OCI-LY1 (cell line): ENCODE measurements around the gene CELSR3.
A peak's percentile ranks its signal among the peaks of the same experiment; 100 is the strongest.

Experiments used
- H2AFZ ChIP-seq: fragments of 200-600 bp; sonication (generic), shearing (Covaris generic); 2 replicates; pipeline ENCODE4 v1.6.0; 2014; ENCODE audit warnings: antibody characterized with exemption, mild to moderate bottlenecking, low read length
- H3F3A ChIP-seq: fragments of 200-600 bp; sonication (generic), shearing (Covaris generic); 2 replicates; pipeline ENCODE4 v1.6.0; 2014; ENCODE audit warnings: mild to moderate bottlenecking, antibody characterized with exemption, low read length, moderate library complexity; ENCODE audit not compliant: insufficient read depth
- H3K27ac ChIP-seq: fragments of 200-600 bp; sonication (generic); 2 replicates; pipeline ENCODE4 v1.5.1; 2014; ENCODE audit warnings: low read length, mixed run types, mild to moderate bottlenecking, low read depth; ENCODE audit not compliant: poor library complexity, severe bottlenecking
- H3K27me3 ChIP-seq: fragments of 200-600 bp; sonication (generic); 2 replicates; pipeline ENCODE4 v1.6.0; 2014; ENCODE audit warnings: antibody characterized with exemption, mild to moderate bottlenecking, low read length, moderate library complexity; ENCODE audit not compliant: insufficient read depth
- H3K36me3 ChIP-seq: fragments of 200-600 bp; sonication (generic); 2 replicates; pipeline ENCODE4 v1.6.1; 2014; ENCODE audit warnings: mild to moderate bottlenecking, antibody characterized with exemption, low read length, moderate library complexity, mixed read lengths; ENCODE audit not compliant: insufficient read depth
- H3K4me1 ChIP-seq: fragments of 200-600 bp; sonication (generic); 2 replicates; pipeline ENCODE4 v1.5.1; 2014; ENCODE audit warnings: mild to moderate bottlenecking, low read length, moderate library complexity; ENCODE audit not compliant: insufficient read depth, severe bottlenecking
- H3K4me2 ChIP-seq: fragments of 200-600 bp; sonication (generic), shearing (Covaris generic); 2 replicates; pipeline ENCODE4 v1.6.1; 2014; ENCODE audit warnings: low read length
- H3K4me3 ChIP-seq: fragments of 200-600 bp; sonication (generic); 2 replicates; pipeline ENCODE4 v1.5.1; 2014; ENCODE audit warnings: low read length, low read depth, mild to moderate bottlenecking, mixed read lengths; ENCODE audit not compliant: poor library complexity, severe bottlenecking
- H3K79me2 ChIP-seq: fragments of 200-600 bp; shearing (Covaris generic); 2 replicates; pipeline ENCODE4 v1.6.1; 2016; ENCODE audit warnings: mixed run types, low read length, mixed read lengths; ENCODE audit not compliant: insufficient read depth
- H3K9ac ChIP-seq: fragments of 200-600 bp; sonication (generic), shearing (Covaris generic); 2 replicates; pipeline ENCODE4 v1.6.1; 2014; ENCODE audit warnings: mild to moderate bottlenecking, low read length, mixed read lengths
- H3K9me2 ChIP-seq: fragments of 200-600 bp; sonication (generic), shearing (Covaris generic); 2 replicates; pipeline ENCODE4 v1.6.1; 2014; ENCODE audit warnings: low read depth, mild to moderate bottlenecking, low read length, mixed read lengths
- H3K9me3 ChIP-seq: fragments of 200-600 bp; shearing (Covaris generic); 2 replicates; pipeline ENCODE4 v1.6.1; 2014; ENCODE audit warnings: low read length, mixed read lengths
- H4K20me1 ChIP-seq: fragments of 200-600 bp; sonication (generic), shearing (Covaris generic); 2 replicates; pipeline ENCODE4 v1.6.0; 2016; ENCODE audit warnings: mild to moderate bottlenecking, low read length; ENCODE audit not compliant: insufficient read depth
- CTCF ChIP-seq: fragments of 200-600 bp; sonication (generic), shearing (Covaris generic); IDR thresholded peaks from 2 replicates; pipeline ENCODE4 v1.5.1; 2017; ENCODE audit warnings: mild to moderate bottlenecking, antibody characterized with exemption, low read length, moderate library complexity, mixed read lengths
- EZH2 ChIP-seq: fragments of 200-600 bp; sonication (generic), shearing (Covaris generic); IDR thresholded peaks from 2 replicates; pipeline ENCODE4 v1.8.0; 2017; ENCODE audit warnings: borderline replicate concordance, mixed run types, mild to moderate bottlenecking, antibody characterized with exemption, low read length, moderate library complexity, mixed read lengths

Gene CELSR3

GRCh38 chr3:48641396-48641795 is 21.3 kb downstream of the CELSR3 start:
- no peak overlapping the region for H3K4me3 ChIP-seq
- TF ChIP-seq CTCF (no peak), EZH2 (no peak)
- H4K20me1 ChIP-seq = no peaks in the 10 kb centered on the region
- H2AFZ ChIP-seq = no peak overlapping the region
- no peak overlapping the region for H3K4me2 ChIP-seq
- no peaks in the 10 kb centered on the region for H3K9me2 ChIP-seq
- no peaks in the 10 kb centered on the region for H3F3A ChIP-seq
- H3K4me1 ChIP-seq = peaks cover 10% of the 10 kb centered on the region
- no peak overlapping the region for H3K27ac ChIP-seq
- no peaks in the 10 kb centered on the region; the same call in 1 of the 2 replicates for H3K36me3 ChIP-seq
- H3K9ac ChIP-seq = no peak overlapping the region
- no peaks in the 10 kb centered on the region for H3K27me3 ChIP-seq
- H3K9me3 ChIP-seq = no peaks in the 10 kb centered on the region
- H3K79me2 ChIP-seq = no peaks in the 10 kb centered on the region

GRCh38 chr3:48639944-48640606 is 22.6 kb downstream of the CELSR3 start:
- no peak for TF ChIP-seq CTCF
- no peak for TF ChIP-seq EZH2
- H3K4me1 ChIP-seq = peaks cover 16% of the 10 kb centered on the region
- no peaks in the 10 kb centered on the region for H3K9me3 ChIP-seq
- no peaks in the 10 kb centered on the region for H3K9me2 ChIP-seq
- no peak overlapping the region for H3K27ac ChIP-seq
- no peaks in the 10 kb centered on the region for H4K20me1 ChIP-seq
- no peaks in the 10 kb centered on the region; the same call in 1 of the 2 replicates for H3K36me3 ChIP-seq
- no peaks in the 10 kb centered on the region for H3K79me2 ChIP-seq
- H3K4me2 ChIP-seq = no peak overlapping the region
- no peaks in the 10 kb centered on the region for H3F3A ChIP-seq
- H3K9ac ChIP-seq = no peak overlapping the region
- H3K27me3 ChIP-seq = no peaks in the 10 kb centered on the region
- no peak overlapping the region for H3K4me3 ChIP-seq
- H2AFZ ChIP-seq = no peak overlapping the region

GRCh38 chr3:48637305-48637704 is 25.4 kb downstream of the CELSR3 start:
- peaks cover 26% of the 10 kb centered on the region for H3K4me1 ChIP-seq
- no peak for TF ChIP-seq EZH2
- TF ChIP-seq CTCF = peak; percentile 34; the same call in 1 of the 2 replicates
- no peak overlapping the region for H3K9ac ChIP-seq

More at GRCh38 chr3:48637305-48637704, 25.4 kb downstream of the CELSR3 start:
- H2AFZ ChIP-seq = no peak overlapping the region
- H4K20me1 ChIP-seq = no peaks in the 10 kb centered on the region
- H3K27ac ChIP-seq = no peak overlapping the region
- H3K36me3 ChIP-seq = peaks cover 13% of the 10 kb centered on the region; the same call in 1 of the 2 replicates
- H3K9me3 ChIP-seq = no peaks in the 10 kb centered on the region
- no peaks in the 10 kb centered on the region for H3K27me3 ChIP-seq
- no peak overlapping the region for H3K4me2 ChIP-seq
- no peak overlapping the region for H3K4me3 ChIP-seq
- no peaks in the 10 kb centered on the region for H3F3A ChIP-seq
- H3K79me2 ChIP-seq = no peaks in the 10 kb centered on the region
- H3K9me2 ChIP-seq = no peaks in the 10 kb centered on the region
